DMS53 treated with DMSO at 0.1 percent for 48 hours (cell line): ENCODE results near the gene SLC6A9.

Experiments
- DNase-seq: peaks from one replicate; lab custom pipeline; 2025; ENCODE audit not compliant: unreplicated experiment; lab: John Stamatoyannopoulos, UW

SLC6A9 gene

DNA sequence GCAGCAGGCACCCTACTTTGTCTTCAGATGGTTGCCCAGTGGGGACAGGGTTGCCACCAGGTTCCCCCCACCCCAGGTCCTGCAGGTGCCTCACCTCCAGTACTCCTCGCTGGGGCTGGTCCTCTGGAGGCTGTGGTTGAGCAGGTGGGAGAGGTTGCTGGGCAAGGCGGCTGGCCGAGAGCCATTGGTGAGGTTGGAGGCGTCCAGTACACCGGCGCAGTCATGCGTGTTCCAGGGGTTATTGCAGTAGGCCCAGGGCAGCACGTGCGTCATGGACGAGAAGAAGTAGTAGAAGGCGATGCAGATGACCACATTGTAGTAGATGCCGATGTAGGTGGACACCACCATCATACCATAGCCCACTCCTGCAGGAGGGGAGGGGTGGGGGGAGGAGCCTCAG is 23.0 kb downstream of the SLC6A9 start:
- no peak for DNase-seq

DNA sequence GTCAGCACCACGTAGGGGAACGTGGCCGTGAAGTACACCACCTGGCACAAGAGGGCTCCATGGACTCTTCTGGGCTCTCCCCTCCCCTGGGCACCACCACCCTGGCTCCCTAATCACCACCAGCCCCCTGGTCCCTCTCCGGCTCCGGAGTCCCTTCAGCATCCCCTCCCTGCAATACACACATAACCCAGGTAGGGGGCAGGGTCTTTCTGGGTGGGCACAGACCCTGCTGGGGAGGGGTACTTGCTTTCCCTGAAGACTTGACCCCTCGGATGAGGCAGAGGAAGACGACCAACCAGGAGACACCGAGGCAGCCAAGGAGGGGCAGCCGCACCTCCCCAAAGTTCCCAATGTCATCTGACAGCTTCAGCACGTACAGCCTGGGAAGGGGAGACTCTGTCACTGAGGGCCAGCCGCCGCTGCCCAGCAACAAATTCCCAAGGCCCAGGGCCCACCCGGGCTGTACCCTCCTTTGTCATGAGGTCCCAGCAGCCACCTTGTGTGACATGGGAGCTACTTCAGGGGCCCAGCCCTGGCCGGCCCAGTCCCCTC is 28.6 kb downstream of the SLC6A9 start:
- DNase-seq, result no peak

DNA sequence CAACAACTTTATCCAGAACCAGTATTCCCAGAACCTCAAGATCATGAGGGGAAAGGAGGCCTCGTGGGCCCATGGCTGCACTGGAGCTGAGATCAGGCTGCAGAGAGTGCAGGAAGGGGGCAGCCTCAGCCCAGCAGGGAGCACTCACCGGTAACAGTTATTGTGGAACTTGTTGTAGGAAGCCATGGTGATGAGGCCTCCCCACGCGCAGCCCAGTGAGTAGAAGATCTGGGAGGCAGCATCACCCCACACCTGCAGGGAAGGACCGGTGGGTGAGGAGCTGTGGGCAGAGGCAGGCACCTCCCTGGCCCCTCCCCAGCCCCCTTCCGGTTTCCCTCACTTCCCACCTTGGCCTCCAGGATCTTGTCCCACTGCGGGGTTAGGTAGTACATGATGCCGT is 29.1 kb downstream of the SLC6A9 start:
- DNase-seq, result no peak

DNA sequence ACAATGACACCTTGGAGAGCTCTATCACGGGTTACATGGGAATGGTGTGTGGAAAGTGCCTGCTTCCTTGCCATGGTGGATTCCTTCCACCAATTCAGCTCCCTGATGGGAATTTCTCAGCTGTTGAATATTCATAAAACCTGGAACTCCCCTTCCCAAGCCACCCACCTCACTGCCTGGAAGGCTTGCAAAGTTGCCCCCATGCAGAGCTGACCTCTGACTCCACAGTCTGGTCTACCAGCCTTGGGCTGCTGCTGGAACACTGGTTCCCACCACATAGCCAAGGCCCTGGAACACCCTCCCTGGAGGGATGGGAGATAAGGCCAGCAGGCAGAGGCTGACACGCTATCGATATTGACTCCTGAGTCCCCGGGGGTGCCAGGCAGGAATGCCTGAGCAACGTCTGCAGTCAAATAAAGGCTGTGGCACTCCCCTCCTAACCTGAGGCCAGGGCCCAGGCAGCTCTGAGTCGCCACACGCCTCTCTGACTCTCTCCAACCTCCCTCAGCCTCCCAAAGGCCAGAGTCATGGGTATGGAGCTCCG is 31.1 kb downstream of the SLC6A9 start:
- no peak for DNase-seq

DNA sequence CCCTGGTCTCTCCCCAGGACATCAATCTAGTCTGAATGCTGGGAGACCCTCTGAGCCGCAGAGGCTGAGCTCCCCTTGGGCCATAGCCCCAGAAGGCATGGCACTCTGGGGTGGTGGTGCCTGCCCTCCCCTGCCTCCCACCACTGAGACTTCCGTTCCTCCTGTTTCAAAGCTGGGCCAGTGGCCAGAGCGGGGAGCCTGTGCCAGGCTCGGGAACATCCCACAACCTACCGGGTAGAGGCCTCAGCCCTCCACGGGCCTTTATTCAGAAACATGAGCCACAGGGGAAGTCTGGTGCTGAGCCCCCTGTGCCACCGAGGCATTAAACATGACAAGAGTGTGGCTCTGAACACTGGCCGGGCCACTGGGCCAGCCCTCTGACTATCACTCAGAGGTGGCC is 31.8 kb downstream of the SLC6A9 start:
- DNase-seq, result no peak

DNA sequence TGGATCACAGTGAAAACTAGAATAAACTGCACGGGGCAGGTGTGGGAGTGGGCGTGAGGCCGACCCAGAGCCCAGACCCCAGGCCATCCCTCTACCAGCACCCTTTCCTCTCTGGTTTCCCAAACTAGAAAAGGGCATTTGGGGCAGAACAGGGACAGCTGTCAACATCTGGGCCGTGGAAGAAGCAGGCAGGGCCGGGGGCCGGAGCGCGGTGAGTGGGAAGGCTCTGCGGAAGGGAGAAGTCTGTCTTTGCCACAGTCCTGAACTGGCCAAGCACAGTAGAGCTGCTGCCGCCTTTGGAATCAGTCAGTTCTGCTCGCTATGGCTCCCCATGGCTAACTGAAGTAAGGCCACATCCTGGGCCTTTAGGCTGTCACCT is 33.3 kb downstream of the SLC6A9 start:
- DNase-seq, result no peak

DNA sequence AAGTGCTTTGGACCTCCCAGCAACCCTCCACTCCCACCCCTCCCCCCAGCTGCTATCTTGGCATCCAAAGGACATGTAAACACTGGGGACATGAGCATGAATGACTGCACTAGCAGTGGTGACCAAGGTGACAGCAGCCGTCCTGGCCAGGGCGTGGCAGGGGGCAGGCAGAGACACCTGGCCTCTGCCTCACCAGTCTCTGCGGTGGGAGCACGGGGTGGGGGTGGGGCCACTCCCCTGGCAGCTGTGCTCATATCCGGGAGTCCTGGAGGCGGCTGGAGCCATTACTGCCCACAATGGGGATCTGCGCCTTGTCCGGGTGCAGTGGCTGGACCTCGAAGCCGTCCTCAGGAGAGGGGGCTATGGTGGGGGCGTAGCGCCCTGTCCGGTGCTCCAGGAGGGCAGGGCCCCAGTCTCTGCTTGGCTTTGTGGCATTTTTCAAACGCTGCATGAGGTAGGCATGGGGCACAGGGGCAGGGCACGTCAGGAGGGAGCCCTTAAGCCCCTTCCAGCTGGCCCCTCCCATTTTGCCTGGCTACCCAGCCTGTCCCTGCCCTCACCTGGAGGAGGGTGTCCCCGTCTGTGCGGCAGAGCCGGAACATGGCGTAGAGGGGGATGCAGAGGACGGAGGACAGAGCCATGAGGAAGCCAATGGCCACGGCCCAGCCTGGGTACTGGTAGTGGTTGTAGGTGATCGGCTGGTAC is 33.8 kb downstream of the SLC6A9 start:
- DNase-seq, result peak; percentile 68

DNA sequence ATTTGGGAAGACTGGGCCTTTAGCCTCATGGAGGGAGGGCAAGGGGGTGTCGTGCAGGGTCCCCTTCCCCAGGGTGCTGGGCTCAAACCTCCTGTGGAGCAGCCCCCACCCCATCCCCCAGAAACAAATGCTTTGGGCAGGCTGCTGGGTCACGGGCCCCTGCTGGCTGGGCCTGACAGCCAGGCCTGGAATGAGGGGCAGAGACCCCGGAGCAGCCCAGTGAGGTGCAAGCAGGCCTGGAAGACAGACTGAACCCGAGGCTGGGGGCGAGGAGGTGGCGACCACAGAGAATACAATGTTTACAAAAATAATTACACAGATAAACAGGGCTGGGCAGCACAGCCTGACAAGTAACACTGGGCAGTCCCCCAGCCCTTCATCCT is 34.5 kb downstream of the SLC6A9 start:
- no peak for DNase-seq

DNA sequence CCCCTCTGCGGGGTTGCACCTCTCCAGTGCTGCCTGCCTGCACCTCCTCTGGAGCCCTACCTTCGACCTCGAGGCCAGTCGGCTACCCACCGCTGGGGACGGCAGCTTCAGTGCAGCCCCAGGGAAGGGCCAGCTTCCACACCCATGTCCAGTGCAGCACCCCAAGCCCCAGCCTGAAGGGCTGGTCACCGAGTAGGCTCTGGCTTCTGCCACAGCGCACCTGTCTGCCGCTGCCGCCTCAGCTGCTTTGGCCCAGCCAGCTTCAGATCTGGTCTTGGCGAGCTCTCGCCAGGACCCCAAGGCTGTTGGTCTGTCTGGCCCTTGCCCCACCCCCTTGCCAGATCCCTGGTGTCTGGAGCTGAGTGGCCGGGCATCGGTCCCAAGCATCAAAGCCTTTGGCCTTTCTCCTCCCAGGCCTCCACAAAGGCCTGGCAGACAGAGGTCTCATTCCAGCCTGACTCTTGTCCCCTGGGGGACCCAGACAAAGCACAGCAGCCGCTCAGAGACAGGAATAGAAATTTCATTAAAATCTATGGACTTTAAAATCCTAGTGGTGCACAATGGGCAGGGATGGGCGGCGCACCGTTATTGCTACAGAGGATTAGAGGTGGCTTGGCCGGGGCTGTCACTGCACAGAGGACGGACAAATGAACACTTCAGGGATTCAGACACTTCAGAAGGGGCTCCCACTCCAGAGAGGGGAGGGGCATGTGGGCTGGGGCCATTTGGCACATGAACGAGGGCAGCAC is 35.1 kb downstream of the SLC6A9 start:
- DNase-seq, result no peak

DNA sequence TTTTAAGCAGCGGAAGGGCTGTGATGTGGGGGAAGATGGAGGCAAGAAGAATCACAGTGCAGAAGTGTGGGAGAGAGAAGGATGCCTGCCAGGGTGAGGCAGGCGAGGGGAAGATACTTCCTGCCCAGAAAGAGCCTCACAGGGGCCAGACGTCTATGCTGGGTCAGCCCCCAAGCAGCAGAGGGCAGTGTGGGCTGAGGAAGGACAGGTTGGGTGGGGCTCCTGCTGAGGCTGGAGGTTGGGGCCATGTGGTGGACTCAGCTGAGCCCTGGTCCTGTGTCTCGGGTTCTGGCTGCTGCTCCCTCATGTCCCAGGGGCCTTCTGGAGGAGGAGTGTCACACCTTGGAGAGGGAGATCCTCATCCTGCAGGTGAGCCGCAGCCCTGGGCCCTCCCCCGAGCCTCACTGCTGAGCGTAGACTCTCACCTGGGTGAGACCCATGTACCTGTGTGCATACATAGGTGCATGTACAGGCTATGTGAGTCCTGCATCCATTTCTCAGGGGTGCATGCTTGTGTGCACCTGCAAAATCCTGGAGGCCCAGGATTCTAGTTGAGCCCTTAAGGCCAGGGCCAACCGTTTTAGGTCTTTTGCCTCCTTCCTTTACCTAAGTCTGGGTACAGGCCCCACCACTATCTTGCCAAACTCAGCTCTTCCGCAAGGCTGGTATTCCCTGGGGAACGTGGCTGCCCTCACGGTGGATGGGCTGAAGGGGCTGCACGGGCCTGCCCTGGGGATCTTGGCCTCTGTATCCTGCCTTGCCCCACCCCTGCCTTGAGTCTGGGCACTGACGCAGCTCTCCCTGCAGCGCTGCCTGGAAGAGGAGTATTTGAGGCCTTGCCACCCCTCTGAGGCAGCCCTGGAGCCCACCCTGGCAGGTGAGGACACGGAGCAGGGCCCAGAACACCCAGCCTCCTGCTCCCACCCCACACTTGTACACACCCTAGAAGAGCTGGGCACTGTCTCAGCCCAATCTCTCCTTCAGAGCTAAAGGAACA is 36.2 kb downstream of the SLC6A9 start:
- no peak for DNase-seq

DNA sequence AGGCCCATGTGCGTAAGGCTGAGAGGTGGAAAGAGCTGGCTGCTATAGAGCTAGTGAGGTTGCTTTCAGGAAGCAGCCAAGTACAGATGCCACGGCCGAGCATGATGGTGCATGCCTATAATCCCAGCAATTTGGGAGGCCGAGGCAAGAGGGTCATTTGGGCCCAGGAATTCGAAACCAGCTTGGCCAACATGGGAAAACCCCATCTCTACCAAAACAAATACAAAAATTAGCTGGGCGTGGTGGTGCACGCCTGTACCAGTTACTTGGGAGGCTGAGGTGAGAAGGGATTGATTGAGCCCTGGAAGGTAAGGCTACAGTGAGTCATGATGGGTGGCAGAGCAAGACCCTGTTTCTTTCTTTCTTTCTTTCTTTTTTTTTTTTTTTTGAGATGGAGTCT is 37.2 kb downstream of the SLC6A9 start:
- no peak for DNase-seq

DNA sequence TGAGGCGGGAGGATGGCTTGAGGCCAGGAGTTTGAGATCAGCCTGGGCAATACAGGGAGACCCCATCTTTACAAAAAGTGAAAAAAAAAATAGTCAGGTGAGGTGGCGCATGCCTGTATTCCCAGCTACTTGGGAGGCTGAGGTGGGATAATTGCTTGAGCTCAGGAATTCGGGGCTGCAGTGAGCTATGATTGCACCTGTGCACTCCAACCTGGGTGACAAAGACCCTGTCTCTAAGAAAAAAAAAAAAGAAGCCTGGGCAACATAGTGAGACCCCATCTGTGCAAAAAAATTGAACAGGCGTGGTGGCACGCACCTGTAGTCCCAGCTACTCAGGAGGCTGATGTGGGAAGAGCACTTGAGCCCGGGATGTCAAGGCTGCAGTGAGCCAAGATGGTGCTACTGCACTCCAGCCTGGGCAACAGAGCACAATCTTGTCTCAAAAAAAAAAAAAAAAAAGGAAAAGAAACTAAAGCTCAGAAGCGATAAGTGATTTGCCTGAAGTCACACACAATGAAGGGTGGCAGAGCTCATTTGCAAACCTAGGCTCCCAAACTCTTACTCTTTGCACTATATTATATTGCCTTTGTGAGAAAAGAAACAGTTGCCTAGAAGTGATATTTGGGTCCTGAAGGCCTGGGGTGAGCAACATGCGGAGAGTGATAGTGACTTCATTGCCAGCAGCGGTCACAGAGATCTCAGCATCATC is 37.9 kb downstream of the SLC6A9 start:
- DNase-seq, result no peak

DNA sequence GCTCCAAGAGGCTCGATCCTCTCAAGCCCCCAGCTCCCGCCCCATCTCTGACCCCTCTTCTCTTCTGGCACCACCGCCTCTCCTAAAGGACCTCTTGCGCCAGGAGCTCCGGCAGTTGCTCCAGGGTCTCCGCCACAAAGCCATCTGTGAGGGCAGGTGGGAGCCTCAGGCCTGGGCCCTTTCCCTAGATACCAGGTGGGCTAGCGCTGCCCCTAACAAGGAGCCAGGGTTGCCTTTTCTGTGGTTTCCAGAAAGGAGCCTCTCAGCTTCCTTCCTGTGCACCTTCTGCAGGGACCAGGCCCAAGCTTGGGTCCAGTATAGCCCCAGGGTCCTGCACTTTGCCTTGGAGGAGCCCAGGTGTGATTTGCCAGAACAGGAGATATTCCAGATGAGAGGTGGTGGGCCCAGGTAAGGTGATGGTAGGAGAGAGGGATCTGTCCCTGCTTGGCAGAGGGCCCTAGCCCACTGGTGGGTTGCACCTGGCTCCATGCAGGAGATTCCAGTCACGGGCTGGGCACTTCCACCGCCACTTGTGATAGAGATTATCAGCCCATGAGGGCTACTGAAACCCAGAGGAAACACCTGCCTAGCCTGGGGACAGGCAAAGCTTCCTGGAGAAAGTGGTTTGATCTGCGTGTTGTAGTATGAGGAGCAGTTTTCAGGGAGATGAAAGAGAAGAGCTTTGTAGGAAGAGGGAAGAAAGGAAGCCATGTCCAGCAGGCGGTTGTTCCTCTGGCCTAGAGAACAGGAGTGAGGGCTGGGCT is 38.8 kb downstream of the SLC6A9 start:
- DNase-seq, result no peak

DNA sequence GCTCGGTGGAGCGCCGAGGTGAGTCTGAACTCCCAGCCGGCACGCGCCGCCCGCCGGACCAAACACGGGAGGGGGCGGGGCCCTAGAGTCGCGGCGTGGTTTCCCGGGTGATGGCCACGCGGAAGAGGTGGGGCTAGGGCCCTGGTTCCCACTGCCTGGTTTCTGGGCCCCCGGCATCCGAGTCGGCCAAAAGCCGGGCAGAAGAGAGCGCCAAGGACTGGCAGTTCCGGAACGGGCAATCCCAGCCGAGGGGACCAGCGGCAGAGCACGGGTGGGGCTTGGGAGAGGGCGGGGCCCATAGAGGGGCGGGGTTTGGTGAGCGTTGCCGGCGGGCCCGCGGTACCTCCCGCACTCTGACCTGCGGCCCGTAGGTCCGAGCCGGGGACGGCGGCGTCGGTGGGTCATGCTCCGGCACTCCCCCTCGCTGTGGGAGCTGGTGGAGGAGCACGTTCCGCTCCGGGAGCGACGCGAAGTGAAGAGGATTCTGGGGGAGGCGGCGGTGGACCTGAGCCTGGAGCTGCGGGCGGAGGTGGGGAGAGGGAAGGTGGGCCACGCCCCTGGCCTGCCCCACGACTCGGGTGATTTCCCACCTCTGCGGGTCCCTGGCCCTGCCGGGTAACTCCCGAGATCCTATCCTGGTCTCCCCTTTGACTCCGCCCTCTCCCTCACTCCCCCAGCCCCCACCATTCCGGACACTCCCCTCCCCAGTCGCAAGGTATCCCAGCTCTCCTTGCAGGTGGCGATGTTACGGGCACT is 39.6 kb downstream of the SLC6A9 start, which contains the start of gene CCDC24:
TSS of gene CCDC24 (plus strand) at position 124 of the 756 bp plus-strand sequence. CDS start at position 404, 280 bp downstream.
- DNase-seq, result peak; percentile 81

DNA sequence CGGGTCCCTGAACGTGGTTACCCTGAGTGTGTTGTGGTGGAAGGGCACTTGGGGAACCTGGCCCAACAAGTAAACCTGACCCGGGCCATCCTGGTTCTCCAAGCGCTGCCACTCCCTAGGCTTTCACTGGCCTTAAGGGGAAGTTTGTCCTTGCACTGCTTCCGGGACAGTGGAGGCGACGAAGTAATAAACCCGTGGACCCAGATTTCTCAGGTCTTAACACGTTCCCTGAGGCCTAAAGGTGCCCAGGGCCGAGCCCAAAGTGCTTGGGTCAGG is 40.1 kb downstream of the SLC6A9 start:
- no peak for DNase-seq

DNA sequence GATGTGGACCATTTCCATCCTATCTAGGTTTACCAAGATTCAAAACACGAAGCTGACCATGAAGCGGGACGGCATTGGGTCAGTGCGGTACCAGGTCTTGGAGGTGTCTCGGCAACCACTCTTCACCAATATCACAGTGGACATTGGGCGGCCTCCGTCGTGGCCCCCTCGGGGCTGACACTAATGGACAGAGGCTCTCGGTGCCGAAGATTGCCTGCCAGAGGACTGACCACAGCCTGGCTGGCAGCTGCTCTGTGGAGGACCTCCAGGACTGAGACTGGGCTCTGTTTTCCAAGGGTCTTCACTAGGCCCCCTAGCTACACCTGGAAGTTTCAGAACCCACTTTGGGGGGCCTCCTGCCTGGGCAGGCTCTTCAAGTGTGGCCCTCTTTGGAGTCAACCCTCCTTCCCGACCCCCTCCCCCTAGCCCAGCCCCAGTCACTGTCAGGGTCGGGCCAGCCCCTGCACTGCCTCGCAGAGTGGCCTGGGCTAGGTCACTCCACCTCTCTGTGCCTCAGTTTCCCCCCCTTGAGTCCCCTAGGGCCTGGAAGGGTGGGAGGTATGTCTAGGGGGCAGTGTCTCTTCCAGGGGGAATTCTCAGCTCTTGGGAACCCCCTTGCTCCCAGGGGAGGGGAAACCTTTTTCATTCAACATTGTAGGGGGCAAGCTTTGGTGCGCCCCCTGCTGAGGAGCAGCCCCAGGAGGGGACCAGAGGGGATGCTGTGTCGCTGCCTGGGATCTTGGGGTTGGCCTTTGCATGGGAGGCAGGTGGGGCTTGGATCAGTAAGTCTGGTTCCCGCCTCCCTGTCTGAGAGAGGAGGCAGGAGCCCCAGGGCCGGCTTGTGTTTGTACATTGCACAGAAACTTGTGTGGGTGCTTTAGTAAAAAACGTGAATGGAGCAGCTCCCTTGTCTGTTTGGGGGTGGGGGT is 40.7 kb downstream of the SLC6A9 start:
- no peak for DNase-seq

DNA sequence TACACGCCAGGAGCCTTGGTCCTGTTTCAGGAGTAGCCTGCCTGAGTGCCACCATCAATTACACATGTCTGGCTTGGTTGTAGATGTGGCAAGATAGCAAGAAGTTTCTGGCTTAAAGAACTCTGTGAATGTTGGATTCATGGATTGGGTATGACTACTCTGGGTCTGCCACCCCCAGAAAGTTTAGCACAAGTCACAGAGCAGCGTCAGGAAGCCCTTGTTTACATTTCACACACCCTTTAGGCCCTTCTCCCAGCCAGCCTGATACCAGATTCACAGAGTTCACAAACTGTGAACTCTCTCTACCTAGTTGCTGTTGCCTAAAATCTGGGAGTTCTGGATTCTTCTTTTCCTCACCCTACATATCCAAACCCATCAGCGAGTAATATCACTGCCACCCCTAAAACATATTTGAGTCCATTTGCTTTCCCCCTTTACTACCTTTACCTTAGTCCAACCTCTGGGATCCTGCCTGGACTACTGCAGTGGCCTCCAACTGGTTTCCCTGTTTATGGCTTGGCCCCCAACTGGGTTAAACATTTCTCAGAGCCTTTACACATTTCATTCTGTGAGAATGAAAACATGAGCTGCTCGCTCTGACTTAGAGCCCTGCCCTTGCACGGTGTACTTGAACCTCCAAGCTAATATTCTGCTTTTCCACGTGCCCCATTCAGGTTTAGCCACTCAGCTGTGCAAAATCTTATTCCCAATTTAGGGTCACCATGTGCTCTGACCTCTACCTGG is 43.9 kb downstream of the SLC6A9 start:
- DNase-seq, result no peak
